ENCODE results near the gene MTRF1.
A peak's percentile ranks its signal among the peaks of the same experiment; 100 is the strongest.
"Not testable (repeated sequence)": the region's sequence is repeated elsewhere in the genome, so short reads cannot be mapped to it uniquely, and the experiment has no call there.

Gene MTRF1

DNA sequence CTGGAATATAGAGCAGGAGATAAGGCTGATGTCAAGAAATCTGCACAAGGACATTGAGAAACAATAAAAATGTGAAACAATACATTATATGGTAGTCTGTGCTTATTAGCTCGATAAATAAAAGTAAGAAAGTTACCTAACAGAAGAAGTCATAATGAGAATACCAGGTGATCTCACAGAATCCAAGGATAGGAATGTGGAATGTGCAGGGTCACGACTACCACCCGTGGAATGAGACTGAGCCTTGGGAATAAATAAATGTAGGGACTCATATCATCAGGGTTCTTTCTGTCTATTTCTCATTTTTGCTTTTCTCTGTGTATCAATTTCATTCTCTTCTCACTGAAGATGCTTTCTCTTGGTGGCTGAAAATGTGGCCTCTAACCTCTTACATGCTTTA is 43.0 kb downstream of the MTRF1 start:
- DNase-seq: no peak

DNA sequence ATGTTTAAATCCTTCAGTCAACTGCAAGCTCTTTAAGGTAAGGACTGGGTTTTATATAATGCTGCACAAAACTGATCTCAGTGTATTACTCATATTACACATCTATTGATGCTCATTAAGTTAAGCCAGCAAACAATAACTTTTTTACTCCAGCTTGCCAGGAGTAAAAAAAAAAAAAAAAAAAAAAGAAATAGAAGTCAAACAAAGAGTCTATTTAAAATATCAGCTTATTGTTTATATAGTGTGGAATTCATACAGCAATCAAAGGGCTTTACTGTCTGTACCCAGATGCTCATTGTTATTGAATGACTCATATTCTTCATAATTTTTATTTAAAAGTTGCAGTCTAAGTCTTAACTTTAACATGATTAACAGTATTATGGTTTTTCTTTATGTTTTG is 47.2 kb downstream of the MTRF1 start:
- DNase-seq: no peak

GRCh38 chr13:41213919-41214318 is 49.5 kb downstream of the MTRF1 start:
- DNase-seq: no peak

GRCh38 chr13:41213316-41213715 is 50.1 kb downstream of the MTRF1 start:
- no peak for DNase-seq

DNA sequence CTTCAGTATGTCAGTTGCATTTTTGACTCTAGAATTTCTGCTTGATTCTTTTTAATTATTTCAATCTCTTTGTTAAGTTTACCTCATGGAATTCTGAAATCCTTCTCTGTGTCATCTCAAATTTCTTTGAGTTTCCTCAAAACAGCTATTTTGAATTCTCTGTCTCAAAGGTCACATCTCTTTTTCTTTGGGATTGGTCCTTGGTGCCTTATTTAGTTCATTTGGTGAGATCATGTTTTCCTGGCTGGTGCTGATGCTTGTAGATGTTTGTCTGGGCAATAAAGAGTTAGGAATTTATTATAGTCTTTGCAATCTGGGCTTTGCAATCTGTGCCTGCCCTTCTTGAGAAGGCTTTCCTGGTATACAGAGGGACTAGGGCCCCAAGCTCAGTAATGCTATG is 50.5 kb downstream of the MTRF1 start:
- no peak for DNase-seq

DNA sequence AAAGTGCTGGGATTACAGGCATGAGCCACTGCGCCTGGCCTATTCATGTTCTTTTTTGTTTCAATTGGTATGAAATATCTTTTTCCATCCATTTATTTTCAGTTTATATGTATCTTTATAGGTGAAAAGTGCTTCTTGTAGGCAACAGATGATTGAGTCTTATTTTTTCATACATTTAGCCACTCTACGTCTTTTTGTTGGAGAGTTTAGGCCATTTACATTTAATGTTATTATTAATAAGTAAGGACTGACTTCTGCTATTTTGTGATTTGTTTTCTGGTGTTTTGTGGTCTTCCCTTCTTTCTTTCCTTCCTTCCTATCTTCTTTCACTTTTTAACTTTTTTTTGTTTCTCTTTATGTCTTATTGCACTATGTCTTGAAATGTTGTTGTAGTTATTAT is 52.3 kb downstream of the MTRF1 start:
- no peak for DNase-seq

DNA sequence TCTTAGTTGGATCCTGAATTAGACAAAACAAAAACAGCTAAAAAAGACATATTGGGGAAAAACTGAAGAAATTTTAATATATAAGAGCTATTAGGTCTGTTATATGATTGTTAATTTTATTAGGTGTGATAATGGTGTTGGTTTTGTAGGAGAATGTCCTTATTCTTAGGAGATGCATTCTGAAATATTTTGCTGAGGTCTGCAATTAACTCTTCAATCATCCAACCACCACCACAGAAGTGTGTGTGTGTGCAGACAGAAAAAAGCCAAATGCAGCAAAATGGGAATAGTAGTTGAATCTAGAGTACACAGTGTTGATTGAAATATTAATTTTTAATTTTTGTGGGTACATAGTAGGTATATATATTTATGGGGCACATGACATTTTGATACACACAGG is 56.9 kb downstream of the MTRF1 start:
- DNase-seq: no peak

GRCh38 chr13:41203810-41204209 is 59.6 kb downstream of the MTRF1 start:
- DNase-seq: no peak

- DNase-seq: no peak
Observed at GRCh38 chr13:41200126-41200525, 63.2 kb downstream of the MTRF1 start.

DNA sequence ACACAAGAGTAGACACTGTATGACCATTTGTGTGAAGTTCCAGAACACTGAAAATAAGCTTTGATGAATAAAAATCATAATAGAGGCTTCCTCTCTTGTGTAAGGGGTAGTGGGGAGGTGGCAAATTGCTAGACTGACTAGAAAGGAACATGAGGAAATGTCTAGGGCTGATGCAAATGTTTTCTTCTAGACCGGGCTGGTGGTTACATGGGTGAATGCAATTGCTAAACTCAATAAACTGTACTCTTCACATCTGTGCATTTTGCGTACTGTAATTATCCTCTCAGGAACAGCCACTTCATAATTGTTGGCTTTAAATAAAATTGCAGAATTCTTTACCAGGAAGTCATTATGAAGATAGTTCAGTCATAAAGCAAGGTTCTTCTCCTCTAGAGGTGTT is 63.9 kb downstream of the MTRF1 start:
- no peak for DNase-seq

DNA sequence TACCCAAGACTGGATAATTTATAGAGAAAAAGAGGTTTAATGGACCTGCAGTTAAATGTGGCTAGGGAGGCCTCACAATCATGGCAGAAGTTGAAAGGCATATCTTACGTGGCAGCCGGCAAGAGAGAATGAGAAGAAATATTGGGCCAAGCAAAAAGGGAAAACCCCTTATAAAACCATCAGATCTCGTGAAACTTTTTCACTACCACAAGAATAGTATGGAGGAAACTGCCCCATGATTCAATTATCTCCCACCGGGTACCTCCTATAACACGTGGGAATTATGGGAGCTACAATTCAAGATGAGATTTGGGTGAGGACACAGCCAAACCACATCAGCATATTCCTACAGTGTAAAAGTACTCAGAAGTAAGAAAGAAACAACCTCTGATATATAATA is 64.3 kb downstream of the MTRF1 start:
- DNase-seq: no peak

- DNase-seq: no peak
Observed at GRCh38 chr13:41196620-41197019, 66.8 kb downstream of the MTRF1 start.

DNA sequence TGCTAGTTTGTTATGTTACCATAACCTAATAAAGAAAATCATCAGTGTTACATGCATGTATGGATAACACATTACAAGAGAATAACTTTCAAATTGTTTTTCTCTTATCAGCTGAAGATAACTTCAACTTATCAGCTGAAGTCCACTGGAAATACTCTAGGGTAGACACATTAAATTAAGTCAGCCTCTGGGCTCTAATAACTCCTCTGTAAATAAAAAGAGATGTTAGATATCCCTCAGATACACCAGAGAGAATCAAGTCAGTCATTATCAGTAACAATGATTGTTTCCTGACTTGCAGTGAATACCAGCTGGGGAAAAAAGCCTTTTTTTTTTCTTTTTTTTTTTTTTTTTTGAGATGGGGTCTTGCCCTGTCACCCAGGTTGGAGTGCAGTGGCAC is 67.4 kb downstream of the MTRF1 start:
- no peak for DNase-seq

DNA sequence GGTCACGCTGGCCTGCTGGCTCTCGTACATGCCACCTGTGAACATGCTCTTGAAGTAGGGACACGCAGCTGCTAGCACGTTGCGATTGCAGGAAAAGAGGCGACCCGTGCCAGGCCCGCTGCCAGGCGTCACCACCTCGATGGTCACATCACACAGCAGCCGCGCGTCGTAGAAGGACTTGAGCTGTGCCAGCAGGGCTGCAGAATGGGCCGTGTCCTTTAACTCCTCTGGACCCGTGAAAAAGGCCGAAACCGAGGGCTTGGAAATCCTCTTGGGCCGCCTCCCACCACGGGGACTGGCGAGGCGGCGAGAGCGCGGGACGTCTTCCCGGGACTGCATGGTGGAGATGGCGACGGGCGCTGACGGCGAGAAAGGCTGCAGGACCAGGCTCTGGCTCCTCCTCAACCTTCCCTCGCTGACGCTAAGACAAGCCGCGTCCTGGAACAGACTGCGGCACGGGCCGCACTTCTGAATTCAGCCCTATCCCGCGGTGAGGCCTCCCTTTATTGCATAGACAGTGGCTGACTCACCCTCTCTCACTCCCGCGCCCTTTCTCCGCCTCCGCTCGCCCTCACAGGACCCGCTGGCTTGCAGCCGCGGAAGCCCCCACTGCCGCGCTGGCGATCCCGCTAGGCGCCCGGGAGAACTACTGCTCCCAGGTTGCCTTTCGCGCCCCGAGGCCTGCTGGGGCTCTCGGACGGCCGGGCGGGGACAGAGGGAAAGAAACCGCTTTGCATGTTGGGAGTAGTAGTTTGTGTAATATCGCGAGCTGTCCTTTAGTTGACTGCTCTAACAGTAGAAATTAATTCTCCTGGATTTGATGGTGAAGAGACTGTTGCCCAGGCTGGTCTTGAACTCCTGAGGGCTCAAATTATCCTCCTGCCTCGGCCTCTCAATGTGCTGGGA is 69.2 kb downstream of the MTRF1 start, which contains the start of gene KBTBD7:
Gene KBTBD7, minus strand, starts transcription at position 651 of the 906 bp plus-strand sequence. Its CDS starts 312 bp downstream, at position 339.
- DNase-seq: peak; percentile 86

DNA sequence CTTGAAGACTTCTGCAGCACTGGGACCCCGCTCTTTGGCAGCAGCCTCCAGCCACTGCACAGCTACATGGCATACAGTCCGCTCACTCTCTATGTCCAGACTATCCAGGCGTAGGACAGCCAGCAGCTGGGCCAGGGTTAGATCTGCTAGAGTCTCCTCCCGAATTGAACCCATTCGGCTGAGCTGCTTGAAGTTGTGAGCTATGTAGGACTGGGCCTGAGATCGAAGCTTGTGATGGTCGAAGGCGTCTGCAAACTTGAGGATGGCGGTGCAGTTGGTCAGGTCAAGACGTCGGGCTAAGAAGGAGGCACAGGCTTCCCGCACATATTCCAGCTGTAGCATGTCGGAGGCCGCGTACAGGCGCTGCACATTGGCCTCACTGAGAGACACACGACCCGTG is 69.9 kb downstream of the MTRF1 start:
- no peak for DNase-seq

- DNase-seq: no peak
Observed at GRCh38 chr13:41188584-41188983, 74.8 kb downstream of the MTRF1 start.

DNA sequence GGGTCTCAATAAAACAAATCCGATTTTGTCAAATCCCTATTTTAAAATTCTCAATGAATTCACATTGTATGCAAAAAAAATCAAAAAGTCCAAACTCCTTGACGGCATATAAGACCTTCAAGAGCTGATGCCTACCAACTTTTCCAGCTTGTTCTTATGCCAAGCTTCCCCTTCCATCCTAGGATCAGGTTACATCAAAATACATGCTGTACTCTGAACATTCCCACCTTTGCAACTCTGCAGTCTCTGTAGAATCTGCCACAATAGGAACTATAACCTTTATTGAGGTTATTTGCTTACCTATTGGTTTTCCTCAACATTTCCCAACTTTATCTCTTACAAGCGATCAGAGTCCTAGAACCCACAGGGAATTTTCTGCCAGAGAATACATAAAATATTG is 76.9 kb downstream of the MTRF1 start:
- no peak for DNase-seq

DNA sequence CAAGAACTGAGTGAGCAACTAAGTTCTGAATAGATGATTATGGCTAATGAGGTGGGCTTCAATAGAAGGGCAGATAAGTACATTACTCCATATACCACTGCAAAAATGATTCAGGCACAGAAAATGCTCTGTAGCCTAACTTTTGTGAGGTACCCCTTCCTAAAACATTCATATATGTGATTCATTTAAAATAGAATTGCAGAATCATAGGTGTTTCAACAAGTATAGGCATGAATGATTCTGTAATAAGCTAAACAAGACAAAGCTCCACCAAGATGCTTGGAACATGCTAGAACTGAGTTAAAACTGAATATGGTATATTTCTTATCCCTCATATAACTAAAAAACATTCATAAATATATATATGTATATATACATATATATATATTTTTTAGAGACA is 81.1 kb downstream of the MTRF1 start:
- DNase-seq: no peak

- DNase-seq: no peak
Observed at GRCh38 chr13:41179593-41180250, 83.7 kb downstream of the MTRF1 start.

DNA sequence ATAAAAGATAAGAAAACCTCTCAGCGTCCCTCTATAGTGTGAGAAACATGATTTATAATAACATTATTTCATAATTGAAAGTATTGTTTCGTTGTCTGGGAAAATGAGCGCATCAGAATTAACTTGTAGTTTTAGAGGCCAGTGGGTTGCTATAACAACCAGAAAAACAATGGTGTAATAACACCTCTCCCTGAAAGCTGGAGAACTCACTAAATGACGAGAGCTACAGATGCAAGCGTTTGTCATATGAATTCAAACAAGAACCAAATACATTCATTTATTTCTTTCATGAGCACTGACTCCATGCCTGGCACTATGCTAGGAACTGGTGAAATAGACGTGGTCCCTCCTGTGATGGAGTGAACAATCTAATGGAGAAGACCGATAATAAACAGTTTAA is 85.3 kb downstream of the MTRF1 start:
- no peak for DNase-seq

DNA sequence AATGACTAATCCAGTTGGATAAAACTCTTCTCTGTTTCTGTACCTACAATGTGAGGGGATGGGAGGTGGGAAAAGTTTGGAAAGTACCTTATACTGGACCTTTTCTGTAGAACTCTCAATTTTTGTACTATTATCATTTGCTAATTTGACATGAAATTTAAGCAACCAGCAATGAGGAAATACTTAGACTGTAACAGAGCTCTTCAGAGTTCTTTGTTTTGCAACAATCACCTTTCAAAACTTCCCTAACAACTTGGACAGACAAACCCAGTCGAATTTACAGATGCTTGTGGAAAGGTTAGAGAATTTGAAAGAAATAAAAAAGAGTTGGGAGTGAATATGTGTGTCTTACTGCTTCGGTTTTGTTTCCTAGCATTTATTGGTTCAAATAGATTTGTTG is 85.8 kb downstream of the MTRF1 start:
- no peak for DNase-seq

DNA sequence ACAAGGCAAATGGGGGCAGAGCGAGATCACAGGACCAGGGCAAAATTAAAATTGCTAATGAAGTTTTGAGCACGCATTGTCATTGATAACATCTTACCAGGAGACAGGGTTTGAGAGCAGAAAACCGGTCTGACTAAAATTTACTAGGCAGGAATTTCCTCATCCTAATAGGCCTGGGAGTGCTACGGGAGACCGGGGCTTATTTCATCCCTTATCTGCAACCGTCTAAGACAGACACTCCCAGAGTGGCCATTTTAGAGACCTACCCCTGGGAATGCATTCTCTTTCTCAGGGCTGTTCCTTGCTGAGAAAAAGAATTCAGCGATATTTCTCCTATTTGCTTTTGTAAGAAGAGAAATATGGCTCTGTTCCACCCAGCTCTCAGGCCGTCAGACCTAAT is 87.8 kb downstream of the MTRF1 start:
- DNase-seq: not testable (repeated sequence)
